K562 (cell line): Measurements from ENCODE around the gene CBLC. TPM values are rescaled to one million over a fixed set of nuclear protein-coding genes. Genes with fewer than 3 reads are reported as not detected.

Experiments used
- E2F3 ChIP-seq: fragments of 250-450 bp; sonication (Bioruptor Pico); IDR thresholded peaks from 2 replicates; pipeline ENCODE4 v1.4.0; 2020; ENCODE audit warnings: mild to moderate bottlenecking
- EGR1 ChIP-seq: fragments of 450-650 bp; conservative IDR thresholded peaks from 2 replicates; pipeline ENCODE4 v1.6.1; 2017; ENCODE audit warnings: mild to moderate bottlenecking
- NFIC ChIP-seq: fragments of 450-650 bp; IDR thresholded peaks from 2 replicates; pipeline ENCODE4 v1.6.1; 2017; ENCODE audit warnings: mild to moderate bottlenecking, inconsistent platforms
- OTX1 ChIP-seq: fragments of 450-650 bp; formaldehyde crosslinking; IDR thresholded peaks from 2 replicates; pipeline ENCODE4 v1.4.0; 2022; ENCODE audit warnings: mild to moderate bottlenecking
- PHB ChIP-seq: fragments of 250-450 bp; sonication (Bioruptor Pico); IDR thresholded peaks from 2 replicates; pipeline ENCODE4 v1.5.0; 2021
- RAD21 ChIP-seq, 2 experiments: fragments of 250-450 bp in 1 of 2; fragments of 450-650 bp in 1 of 2; sonication (Bioruptor Pico) in 1 of 2; formaldehyde crosslinking in 1 of 2; IDR thresholded peaks in 1 of 2; conservative IDR thresholded peaks in 1 of 2; 2 replicates each; pipeline versions ENCODE4 v1.4.0 to v1.8.0; 2020 to 2022; ENCODE audit warnings: mild to moderate bottlenecking in 2 of 2, moderate library complexity in 1 of 2
- STAT5A ChIP-seq: IDR thresholded peaks from 2 replicates; pipeline ENCODE4 v1.6.1; 2012; ENCODE audit warnings: low read length, inconsistent platforms, borderline replicate concordance
- TEAD1 ChIP-seq, 2 experiments: fragments of 450-650 bp in 1 of 2; sonication (generic) in 1 of 2; formaldehyde crosslinking; IDR thresholded peaks; 2 replicates each; pipeline versions ENCODE4 v1.4.0 to v1.8.0; 2020 to 2022; ENCODE audit warnings: mild to moderate bottlenecking in 2 of 2, missing genetic modification reagents in 1 of 2
- WHSC1 ChIP-seq: IDR thresholded peaks from one replicate; pipeline ENCODE4 v1.6.1; 2012; ENCODE audit warnings: low read length, control low read depth, inconsistent platforms
- ZC3H4 ChIP-seq: sonication (generic); formaldehyde crosslinking; IDR thresholded peaks from 2 replicates; pipeline ENCODE4 v1.9.0; 2021; ENCODE audit warnings: missing genetic modification reagents, borderline replicate concordance
- ZKSCAN3 ChIP-seq: fragments of 250-450 bp; sonication (Bioruptor Pico); IDR thresholded peaks from 2 replicates; pipeline ENCODE4 v1.4.0; 2020
- ZNF282 ChIP-seq: sonication (generic); formaldehyde crosslinking; IDR thresholded peaks from 2 replicates; pipeline ENCODE4 v1.8.1; 2023; ENCODE audit warnings: missing genetic modification reagents
- ZNF431 ChIP-seq: sonication (generic); formaldehyde crosslinking; IDR thresholded peaks from 2 replicates; pipeline ENCODE4 v1.8.0; 2022; ENCODE audit warnings: mild to moderate bottlenecking, missing genetic modification reagents
- ZNF57 ChIP-seq: fragments of 450-650 bp; formaldehyde crosslinking; IDR thresholded peaks from 2 replicates; pipeline ENCODE4 v1.4.0; 2020; ENCODE audit warnings: mild to moderate bottlenecking, moderate library complexity
- polyA plus RNA-seq, 8 experiments: library from polyadenylated mRNA; depleted of rRNA in 4 of 8; stranded (reverse) in 5 of 8; unstranded in 3 of 8; fragments of >200 nt; fragmentation: Nextera tagmentation in 2 of 8; fragmentation: Illumina TruSeq in 1 of 8; extraction: Ambion mirVana in 2 of 8; extraction: Trizol in 1 of 8; gene quantifications; 2 replicates each; pipeline versions ENCODE4 v1.2.1 to v1.2.3, GENCODE V29; 2011 to 2014; ENCODE audit warnings: inconsistent platforms in 1 of 8, missing spikeins in 1 of 8
- total RNA-seq, 7 experiments: library from RNA; depleted of rRNA in 6 of 7; stranded (reverse); fragments of >200 nt in 6 of 7; fragmentation: Illumina TruSeq in 2 of 7; extraction: Trizol in 2 of 7; gene quantifications; 2 replicates each; pipeline versions ENCODE4 v1.2.1 to v1.2.3, GENCODE V29; 2011 to 2021; ENCODE audit warnings: low replicate concordance in 1 of 7
- TF ChIP-seq, protein P1 (sequence below): fragments of 250-450 bp; sonication (Bioruptor Pico); IDR thresholded peaks from 2 replicates; pipeline ENCODE4 v1.8.0; 2022; ENCODE audit warnings: inconsistent platforms
- TF ChIP-seq, protein P2 (sequence below): IDR thresholded peaks from 3 replicates; pipeline ENCODE4 v1.6.1; 2011; ENCODE audit warnings: borderline replicate concordance, mild to moderate bottlenecking, moderate library complexity; ENCODE audit not compliant: insufficient read length; ENCODE audit errors: extremely low read depth
- TF ChIP-seq, protein P3 (sequence below): sonication (generic); formaldehyde crosslinking; IDR thresholded peaks from 2 replicates; pipeline ENCODE4 v1.8.0; 2022; ENCODE audit warnings: mild to moderate bottlenecking, low read depth, missing genetic modification reagents
- TF ChIP-seq, protein P4 (sequence below): fragments of 200-800 bp; sonication (Bioruptor generic); IDR thresholded peaks from 2 replicates; pipeline ENCODE4 v1.6.1; 2017; ENCODE audit warnings: missing genetic modification characterization, missing compliant biosample characterization
- TF ChIP-seq, protein P5 (sequence below): sonication (generic); formaldehyde crosslinking; IDR thresholded peaks from 2 replicates; pipeline ENCODE4 v1.5.0; 2020; ENCODE audit warnings: missing genetic modification reagents

Gene CBLC
- total and polyA plus RNA-seq, 9 of the 15 experiments (the other 6 are each of a cell fraction or from before 2014, with no cell fraction given) = 0.09 TPM; not detected in 8

DNA sequence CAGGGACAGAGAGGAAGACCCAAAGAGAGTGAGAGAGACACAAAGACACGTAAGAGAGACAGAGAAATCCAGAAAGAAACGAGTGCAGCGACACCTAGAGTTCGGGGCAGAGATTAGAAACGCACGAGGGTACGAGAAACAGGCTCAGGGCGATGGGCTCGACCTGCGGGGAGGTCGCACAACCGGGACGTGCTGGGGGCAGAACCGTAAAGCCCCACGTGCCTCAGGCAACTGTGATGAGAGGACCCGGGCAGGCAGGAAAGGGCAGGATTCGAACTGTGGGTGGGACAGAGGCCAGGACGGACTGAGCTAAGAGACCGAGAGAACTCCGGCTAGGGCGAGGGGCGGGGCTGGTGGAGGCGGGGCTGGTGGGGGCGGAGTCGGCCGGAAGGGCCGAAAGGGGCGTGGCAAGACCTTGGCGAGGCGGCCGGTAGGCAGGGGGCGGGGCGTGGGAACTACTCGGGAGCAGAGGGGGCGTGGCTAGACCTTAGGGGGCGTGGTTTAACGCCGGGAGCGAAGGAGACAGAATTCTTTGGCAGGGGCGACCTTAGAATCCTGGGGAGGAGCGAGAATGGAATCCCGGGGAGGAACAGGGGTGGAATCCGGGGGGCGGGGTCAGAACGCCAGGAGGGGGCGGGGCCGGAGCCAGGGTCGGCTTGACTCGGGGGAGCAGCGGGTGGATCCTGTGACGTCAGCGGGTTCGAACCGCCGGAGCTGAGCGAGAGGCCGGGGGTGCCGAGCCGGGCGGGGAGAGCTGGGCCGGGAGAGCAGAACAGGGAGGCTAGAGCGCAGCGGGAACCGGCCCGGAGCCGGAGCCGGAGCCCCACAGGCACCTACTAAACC lies 68.1 kb downstream of the CBLC start, which contains the start of gene NECTIN2 (continued):
- TF ChIP-seq ZC3H4 (CRISPR knock-in tag) (no peak), EGR1 (no peak; the same call in 1 of the 2 replicates), TEAD1 (CRISPR knock-in tag; IDR thresholded peaks at IDR 0.05) (0 out of 4 replicates have a peak, but pooled peaks of 1 of the 2 experiments have one; percentile 21), OTX1 (CRISPR knock-in tag) (peak; percentile 84; the same call in 1 of the 2 replicates), WHSC1 (no peak), ZKSCAN3 (CRISPR knock-in tag) (no peak), PHB (CRISPR knock-in tag) (no peak), NFIC (0 out of 2 replicates have a peak, but pooled peaks have one; percentile 14), STAT5A (no peak), ZNF431 (CRISPR knock-in tag) (no peak; the same call in 1 of the 2 replicates), RAD21 (CRISPR knock-in tag; conservative IDR thresholded peaks at IDR 0.05 in 1 of 2, IDR thresholded peaks at IDR 0.05 in 1 of 2) (peak; percentile 51 to 55; a peak in 3 of 4 replicates), ZNF57 (CRISPR knock-in tag) (no peak), ZNF282 (CRISPR knock-in tag) (no peak), E2F3 (no peak)
- TF ChIP-seq, protein P1, sequence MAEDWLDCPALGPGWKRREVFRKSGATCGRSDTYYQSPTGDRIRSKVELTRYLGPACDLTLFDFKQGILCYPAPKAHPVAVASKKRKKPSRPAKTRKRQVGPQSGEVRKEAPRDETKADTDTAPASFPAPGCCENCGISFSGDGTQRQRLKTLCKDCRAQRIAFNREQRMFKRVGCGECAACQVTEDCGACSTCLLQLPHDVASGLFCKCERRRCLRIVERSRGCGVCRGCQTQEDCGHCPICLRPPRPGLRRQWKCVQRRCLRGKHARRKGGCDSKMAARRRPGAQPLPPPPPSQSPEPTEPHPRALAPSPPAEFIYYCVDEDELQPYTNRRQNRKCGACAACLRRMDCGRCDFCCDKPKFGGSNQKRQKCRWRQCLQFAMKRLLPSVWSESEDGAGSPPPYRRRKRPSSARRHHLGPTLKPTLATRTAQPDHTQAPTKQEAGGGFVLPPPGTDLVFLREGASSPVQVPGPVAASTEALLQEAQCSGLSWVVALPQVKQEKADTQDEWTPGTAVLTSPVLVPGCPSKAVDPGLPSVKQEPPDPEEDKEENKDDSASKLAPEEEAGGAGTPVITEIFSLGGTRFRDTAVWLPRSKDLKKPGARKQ (CRISPR knock-in tag) = no peak
- TF ChIP-seq, protein P2, sequence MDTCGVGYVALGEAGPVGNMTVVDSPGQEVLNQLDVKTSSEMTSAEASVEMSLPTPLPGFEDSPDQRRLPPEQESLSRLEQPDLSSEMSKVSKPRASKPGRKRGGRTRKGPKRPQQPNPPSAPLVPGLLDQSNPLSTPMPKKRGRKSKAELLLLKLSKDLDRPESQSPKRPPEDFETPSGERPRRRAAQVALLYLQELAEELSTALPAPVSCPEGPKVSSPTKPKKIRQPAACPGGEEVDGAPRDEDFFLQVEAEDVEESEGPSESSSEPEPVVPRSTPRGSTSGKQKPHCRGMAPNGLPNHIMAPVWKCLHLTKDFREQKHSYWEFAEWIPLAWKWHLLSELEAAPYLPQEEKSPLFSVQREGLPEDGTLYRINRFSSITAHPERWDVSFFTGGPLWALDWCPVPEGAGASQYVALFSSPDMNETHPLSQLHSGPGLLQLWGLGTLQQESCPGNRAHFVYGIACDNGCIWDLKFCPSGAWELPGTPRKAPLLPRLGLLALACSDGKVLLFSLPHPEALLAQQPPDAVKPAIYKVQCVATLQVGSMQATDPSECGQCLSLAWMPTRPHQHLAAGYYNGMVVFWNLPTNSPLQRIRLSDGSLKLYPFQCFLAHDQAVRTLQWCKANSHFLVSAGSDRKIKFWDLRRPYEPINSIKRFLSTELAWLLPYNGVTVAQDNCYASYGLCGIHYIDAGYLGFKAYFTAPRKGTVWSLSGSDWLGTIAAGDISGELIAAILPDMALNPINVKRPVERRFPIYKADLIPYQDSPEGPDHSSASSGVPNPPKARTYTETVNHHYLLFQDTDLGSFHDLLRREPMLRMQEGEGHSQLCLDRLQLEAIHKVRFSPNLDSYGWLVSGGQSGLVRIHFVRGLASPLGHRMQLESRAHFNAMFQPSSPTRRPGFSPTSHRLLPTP = peak; percentile 76
- TF ChIP-seq, protein P3, sequence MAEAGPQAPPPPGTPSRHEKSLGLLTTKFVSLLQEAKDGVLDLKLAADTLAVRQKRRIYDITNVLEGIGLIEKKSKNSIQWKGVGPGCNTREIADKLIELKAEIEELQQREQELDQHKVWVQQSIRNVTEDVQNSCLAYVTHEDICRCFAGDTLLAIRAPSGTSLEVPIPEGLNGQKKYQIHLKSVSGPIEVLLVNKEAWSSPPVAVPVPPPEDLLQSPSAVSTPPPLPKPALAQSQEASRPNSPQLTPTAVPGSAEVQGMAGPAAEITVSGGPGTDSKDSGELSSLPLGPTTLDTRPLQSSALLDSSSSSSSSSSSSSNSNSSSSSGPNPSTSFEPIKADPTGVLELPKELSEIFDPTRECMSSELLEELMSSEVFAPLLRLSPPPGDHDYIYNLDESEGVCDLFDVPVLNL (CRISPR knock-in tag) = peak; percentile 62; the same call in 1 of the 2 replicates
- TF ChIP-seq, protein P4, sequence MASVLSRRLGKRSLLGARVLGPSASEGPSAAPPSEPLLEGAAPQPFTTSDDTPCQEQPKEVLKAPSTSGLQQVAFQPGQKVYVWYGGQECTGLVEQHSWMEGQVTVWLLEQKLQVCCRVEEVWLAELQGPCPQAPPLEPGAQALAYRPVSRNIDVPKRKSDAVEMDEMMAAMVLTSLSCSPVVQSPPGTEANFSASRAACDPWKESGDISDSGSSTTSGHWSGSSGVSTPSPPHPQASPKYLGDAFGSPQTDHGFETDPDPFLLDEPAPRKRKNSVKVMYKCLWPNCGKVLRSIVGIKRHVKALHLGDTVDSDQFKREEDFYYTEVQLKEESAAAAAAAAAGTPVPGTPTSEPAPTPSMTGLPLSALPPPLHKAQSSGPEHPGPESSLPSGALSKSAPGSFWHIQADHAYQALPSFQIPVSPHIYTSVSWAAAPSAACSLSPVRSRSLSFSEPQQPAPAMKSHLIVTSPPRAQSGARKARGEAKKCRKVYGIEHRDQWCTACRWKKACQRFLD = no peak
- TF ChIP-seq, protein P5, sequence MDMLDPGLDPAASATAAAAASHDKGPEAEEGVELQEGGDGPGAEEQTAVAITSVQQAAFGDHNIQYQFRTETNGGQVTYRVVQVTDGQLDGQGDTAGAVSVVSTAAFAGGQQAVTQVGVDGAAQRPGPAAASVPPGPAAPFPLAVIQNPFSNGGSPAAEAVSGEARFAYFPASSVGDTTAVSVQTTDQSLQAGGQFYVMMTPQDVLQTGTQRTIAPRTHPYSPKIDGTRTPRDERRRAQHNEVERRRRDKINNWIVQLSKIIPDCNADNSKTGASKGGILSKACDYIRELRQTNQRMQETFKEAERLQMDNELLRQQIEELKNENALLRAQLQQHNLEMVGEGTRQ (CRISPR knock-in tag) = no peak
